HepG2 (cell line): Measurements from ENCODE around the gene SLC4A7. TPM values are rescaled to one million over a fixed set of nuclear protein-coding genes. Genes with fewer than 3 reads are reported as not detected.
A peak's percentile ranks its signal among the peaks of the same experiment; 100 is the strongest.

Experiments used
- AKNA ChIP-seq: sonication (generic); formaldehyde crosslinking; IDR thresholded peaks from 2 replicates; pipeline ENCODE4 v1.4.0; 2020; ENCODE audit warnings: missing genetic modification reagents, borderline replicate concordance
- BORCS8-MEF2B ChIP-seq: sonication (generic); formaldehyde crosslinking; IDR thresholded peaks from 2 replicates; pipeline ENCODE4 v1.8.0; 2022; ENCODE audit warnings: mild to moderate bottlenecking, missing genetic modification reagents
- BRCA1 ChIP-seq: sonication (generic); formaldehyde crosslinking; IDR thresholded peaks from 2 replicates; pipeline ENCODE4 v1.4.0; 2020; ENCODE audit warnings: missing genetic modification reagents
- CHD2 ChIP-seq: IDR thresholded peaks from 2 replicates; pipeline ENCODE4 v1.6.1; 2011; ENCODE audit warnings: low read depth, low read length, improper control_type of control experiment
- DMAP1 ChIP-seq: IDR thresholded peaks from 2 replicates; pipeline ENCODE4 v1.6.1; 2016
- ETV5 ChIP-seq: IDR thresholded peaks from 2 replicates; pipeline ENCODE4 v1.6.1; 2018; ENCODE audit warnings: missing biosample characterization, missing genetic modification reagents, inconsistent platforms, borderline replicate concordance
- IKZF4 ChIP-seq: sonication (generic); formaldehyde crosslinking; IDR thresholded peaks from 2 replicates; pipeline ENCODE4 v1.5.1; 2020; ENCODE audit warnings: borderline replicate concordance, mild to moderate bottlenecking, low read depth, missing genetic modification reagents; ENCODE audit errors: not compliant biosample characterization
- JUNB ChIP-seq: sonication (generic); formaldehyde crosslinking; IDR thresholded peaks from 2 replicates; pipeline ENCODE4 v1.8.0; 2022; ENCODE audit warnings: missing genetic modification reagents, mild to moderate bottlenecking, borderline replicate concordance
- PBX2 ChIP-seq: IDR thresholded peaks from 2 replicates; pipeline ENCODE4 v1.6.1; 2016; ENCODE audit warnings: control low read depth
- PHF20 ChIP-seq: sonication (generic); formaldehyde crosslinking; IDR thresholded peaks from 2 replicates; pipeline ENCODE4 v1.5.0; 2020; ENCODE audit warnings: mild to moderate bottlenecking, missing genetic modification reagents
- STAG1 ChIP-seq: sonication (generic); formaldehyde crosslinking; IDR thresholded peaks from 2 replicates; pipeline ENCODE4 v1.4.0; 2020; ENCODE audit warnings: missing genetic modification reagents
- TBX2 ChIP-seq: sonication (generic); formaldehyde crosslinking; IDR thresholded peaks from 2 replicates; pipeline ENCODE4 v1.5.0; 2020; ENCODE audit warnings: missing genetic modification reagents, mild to moderate bottlenecking, borderline replicate concordance
- TGIF2 ChIP-seq: IDR thresholded peaks from 2 replicates; pipeline ENCODE4 v1.6.1; 2016; ENCODE audit warnings: control low read depth, missing compliant biosample characterization
- ZFYVE20 ChIP-seq: sonication (generic); formaldehyde crosslinking; IDR thresholded peaks from 2 replicates; pipeline ENCODE4 v1.8.0; 2023; ENCODE audit warnings: low read depth, mild to moderate bottlenecking, moderate library complexity, missing genetic modification reagents, borderline replicate concordance
- ZNF17 ChIP-seq: sonication (generic); formaldehyde crosslinking; IDR thresholded peaks from 2 replicates; pipeline ENCODE4 v1.5.0; 2020; ENCODE audit warnings: mild to moderate bottlenecking, missing genetic modification reagents
- ZNF282 ChIP-seq: fragments of 450-650 bp; IDR thresholded peaks from 2 replicates; pipeline ENCODE4 v1.6.1; 2018; ENCODE audit not compliant: partially characterized antibody
- ZNF317 ChIP-seq: sonication (generic); formaldehyde crosslinking; IDR thresholded peaks from 2 replicates; pipeline ENCODE4 v1.5.0; 2020; ENCODE audit warnings: mild to moderate bottlenecking, missing genetic modification reagents
- ZNF326 ChIP-seq: sonication (generic); formaldehyde crosslinking; IDR thresholded peaks from 2 replicates; pipeline ENCODE4 v1.4.0; 2020; ENCODE audit warnings: missing genetic modification reagents, borderline replicate concordance
- ZNF329 ChIP-seq: sonication (generic); formaldehyde crosslinking; IDR thresholded peaks from 2 replicates; pipeline ENCODE4 v1.9.0; 2021; ENCODE audit warnings: low read depth, mild to moderate bottlenecking, missing genetic modification reagents
- ZNF607 ChIP-seq: sonication (generic); formaldehyde crosslinking; IDR thresholded peaks from 2 replicates; pipeline ENCODE4 v1.5.1; 2020; ENCODE audit warnings: missing genetic modification reagents, mild to moderate bottlenecking, borderline replicate concordance
- polyA plus RNA-seq, 8 experiments: library from polyadenylated mRNA; depleted of rRNA in 3 of 8; stranded (reverse) in 7 of 8; unstranded in 1 of 8; fragments of >200 nt; fragmentation: Illumina TruSeq in 4 of 8; extraction: Trizol in 4 of 8; gene quantifications; 2 replicates each; pipeline versions ENCODE4 v1.2.1 to v1.2.3, GENCODE V29; 2011 to 2016; ENCODE audit warnings: low read depth in 4 of 8, missing spikeins in 1 of 8, mixed read lengths in 1 of 8; ENCODE audit not compliant: insufficient read depth in 1 of 8
- total RNA-seq, 5 experiments: library from RNA; depleted of rRNA; stranded (reverse); fragments of >200 nt; fragmentation: Illumina TruSeq; extraction: Trizol; gene quantifications; 2 replicates each; pipeline ENCODE4 v1.2.3, GENCODE V29; 2016; ENCODE audit warnings: low read depth in 1 of 5
- TF ChIP-seq, protein P1 (sequence below): sonication (generic); formaldehyde crosslinking; IDR thresholded peaks from 2 replicates; pipeline ENCODE4 v1.8.0; 2022; ENCODE audit warnings: mild to moderate bottlenecking, missing genetic modification reagents, borderline replicate concordance
- TF ChIP-seq, protein P2 (sequence below): sonication (generic); formaldehyde crosslinking; IDR thresholded peaks from 2 replicates; pipeline ENCODE4 v1.9.0; 2021; ENCODE audit warnings: missing genetic modification reagents, mild to moderate bottlenecking, borderline replicate concordance

The SLC4A7 gene
- total and polyA plus RNA-seq, 2 of the 13 experiments (the other 11 are each of a cell fraction or from before 2014, with no cell fraction given), result 16.4 to 43.8 TPM

- TF ChIP-seq BORCS8-MEF2B (CRISPR knock-in tag) (no peak), CHD2 (no peak), ZFYVE20 (CRISPR knock-in tag) (no peak), PHF20 (CRISPR knock-in tag) (no peak), DMAP1 (CRISPR knock-in tag) (0 out of 2 replicates have a peak, but pooled peaks have one; percentile 35), ZNF317 (no peak), ZNF282 (no peak), JUNB (CRISPR knock-in tag) (peak; percentile 35; the same call in 1 of the 2 replicates), ETV5 (no peak), BRCA1 (CRISPR knock-in tag) (no peak), ZNF607 (CRISPR knock-in tag) (no peak), ZNF329 (CRISPR knock-in tag) (no peak), STAG1 (CRISPR knock-in tag) (peak; percentile 6; the same call in 1 of the 2 replicates), TBX2 (CRISPR knock-in tag) (no peak), TGIF2 (no peak), ZNF17 (no peak), AKNA (CRISPR knock-in tag) (no peak), ZNF326 (CRISPR knock-in tag) (no peak), IKZF4 (CRISPR knock-in tag) (no peak), PBX2 (CRISPR knock-in tag) (no peak)
- TF ChIP-seq, protein P1, sequence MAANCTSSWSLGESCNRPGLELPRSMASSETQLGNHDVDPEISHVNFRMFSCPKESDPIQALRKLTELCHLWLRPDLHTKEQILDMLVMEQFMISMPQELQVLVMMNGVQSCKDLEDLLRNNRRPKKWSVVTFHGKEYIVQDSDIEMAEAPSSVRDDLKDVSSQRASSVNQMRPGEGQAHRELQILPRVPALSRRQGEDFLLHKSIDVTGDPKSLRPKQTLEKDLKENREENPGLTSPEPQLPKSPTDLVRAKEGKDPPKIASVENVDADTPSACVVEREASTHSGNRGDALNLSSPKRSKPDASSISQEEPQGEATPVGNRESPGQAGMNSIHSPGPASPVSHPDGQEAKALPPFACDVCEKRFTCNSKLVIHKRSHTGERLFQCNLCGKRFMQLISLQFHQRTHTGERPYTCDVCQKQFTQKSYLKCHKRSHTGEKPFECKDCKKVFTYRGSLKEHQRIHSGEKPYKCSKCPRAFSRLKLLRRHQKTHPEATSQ (CRISPR knock-in tag), result peak; percentile 32; the same call in 1 of the 2 replicates
- TF ChIP-seq, protein P2, sequence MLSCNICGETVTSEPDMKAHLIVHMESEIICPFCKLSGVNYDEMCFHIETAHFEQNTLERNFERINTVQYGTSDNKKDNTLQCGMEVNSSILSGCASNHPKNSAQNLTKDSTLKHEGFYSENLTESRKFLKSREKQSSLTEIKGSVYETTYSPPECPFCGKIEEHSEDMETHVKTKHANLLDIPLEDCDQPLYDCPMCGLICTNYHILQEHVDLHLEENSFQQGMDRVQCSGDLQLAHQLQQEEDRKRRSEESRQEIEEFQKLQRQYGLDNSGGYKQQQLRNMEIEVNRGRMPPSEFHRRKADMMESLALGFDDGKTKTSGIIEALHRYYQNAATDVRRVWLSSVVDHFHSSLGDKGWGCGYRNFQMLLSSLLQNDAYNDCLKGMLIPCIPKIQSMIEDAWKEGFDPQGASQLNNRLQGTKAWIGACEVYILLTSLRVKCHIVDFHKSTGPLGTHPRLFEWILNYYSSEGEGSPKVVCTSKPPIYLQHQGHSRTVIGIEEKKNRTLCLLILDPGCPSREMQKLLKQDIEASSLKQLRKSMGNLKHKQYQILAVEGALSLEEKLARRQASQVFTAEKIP (CRISPR knock-in tag), result no peak
These were observed 34.5 kb downstream of the SLC4A7 start (continued) for GRCh38 chr3:27449530-27450150.
